ENCODE measurements around the gene FBXO31. TPM values are rescaled to one million over a fixed set of nuclear protein-coding genes. Genes with fewer than 3 reads are reported as not detected.

The FBXO31 gene
- 10 to 100 TPM; 18.6 to 22.1 TPM for total RNA-seq
- polyA plus RNA-seq (2013, experiment 1 of 2): 13.4 TPM
- polyA plus RNA-seq (2013, experiment 2 of 2): 9.5 TPM
- long read RNA-seq, experiment 1, partial matches to known transcripts: 0 of 5 reads
- long read RNA-seq, experiment 1, other reads (novel, unspliced or antisense): 5 of 5 reads
- long read RNA-seq, experiment 2, full-length matches to known transcripts: 22 of 42 reads
- long read RNA-seq, experiment 2, partial matches to known transcripts: 3 of 42 reads
- long read RNA-seq, experiment 2, other reads (novel, unspliced or antisense): 17 of 42 reads
- long read RNA-seq, experiment 3, full-length matches to known transcripts: 2 of 5 reads
- long read RNA-seq, experiment 3, partial matches to known transcripts: 1 of 5 reads
- long read RNA-seq, experiment 3, other reads (novel, unspliced or antisense): 2 of 5 reads
- long read RNA-seq, experiment 4, partial matches to known transcripts: 0 of 4 reads
- long read RNA-seq, experiment 4, other reads (novel, unspliced or antisense): 4 of 4 reads

GRCh38 chr16:87383505-87384161, at the start of gene FBXO31:
Gene FBXO31 (minus strand): TSS chr16:87383776. CDS start chr16:87383744, 32 bp downstream.
- H3K9me3 ChIP-seq (ENCODE audit: control insufficient read depth, low read length): peaks cover 5% of the 10 kb centered on the region
- peak within 1 kb of the TSS; percentile 84 for H3K27ac ChIP-seq (ENCODE audit: low read depth, low read length)
- H3K4me3 ChIP-seq (ENCODE audit: low read length): peak within 1 kb of the TSS; percentile 85
- H3K36me3 Mint-ChIP-seq (ENCODE audit: low read depth): peaks cover 14% of the 10 kb centered on the region
- peak within 1 kb of the TSS; percentile 78 for H3K4me3 Mint-ChIP-seq
- peak within 1 kb of the TSS; percentile 89 for H3K27ac Mint-ChIP-seq
- H3K27me3 ChIP-seq (ENCODE audit: control insufficient read depth, insufficient read depth, low read length, poor library complexity, severe bottlenecking): no peaks in the 10 kb centered on the region
- no peak for TF ChIP-seq CTCF (conservative IDR thresholded peaks at IDR 0.05)
- peak within 1 kb of the TSS; percentile 64 for H3K9ac ChIP-seq (ENCODE audit: extremely low read depth, low read length, poor library complexity, severe bottlenecking)
- H3K4me1 ChIP-seq (ENCODE audit: control insufficient read depth, insufficient read depth, low read length): no peaks in the 10 kb centered on the region
- no peaks in the 10 kb centered on the region for H3K27me3 Mint-ChIP-seq (ENCODE audit: insufficient read depth)
- peaks cover 21% of the 10 kb centered on the region for H3K4me1 Mint-ChIP-seq
- DNase-seq: peak; percentile 98
- peaks cover 3% of the 10 kb centered on the region for H3K36me3 ChIP-seq (ENCODE audit: control insufficient read depth, insufficient read depth, low read length)
- 0% methylated on average over 20 to 92 of the region's 92 CpGs for WGBS, 2 experiments (ENCODE audit: insufficient coverage in 1 of 2, insufficient read length in 1 of 2)
- peaks cover 7% of the 10 kb centered on the region for H3K9me3 Mint-ChIP-seq

DNA sequence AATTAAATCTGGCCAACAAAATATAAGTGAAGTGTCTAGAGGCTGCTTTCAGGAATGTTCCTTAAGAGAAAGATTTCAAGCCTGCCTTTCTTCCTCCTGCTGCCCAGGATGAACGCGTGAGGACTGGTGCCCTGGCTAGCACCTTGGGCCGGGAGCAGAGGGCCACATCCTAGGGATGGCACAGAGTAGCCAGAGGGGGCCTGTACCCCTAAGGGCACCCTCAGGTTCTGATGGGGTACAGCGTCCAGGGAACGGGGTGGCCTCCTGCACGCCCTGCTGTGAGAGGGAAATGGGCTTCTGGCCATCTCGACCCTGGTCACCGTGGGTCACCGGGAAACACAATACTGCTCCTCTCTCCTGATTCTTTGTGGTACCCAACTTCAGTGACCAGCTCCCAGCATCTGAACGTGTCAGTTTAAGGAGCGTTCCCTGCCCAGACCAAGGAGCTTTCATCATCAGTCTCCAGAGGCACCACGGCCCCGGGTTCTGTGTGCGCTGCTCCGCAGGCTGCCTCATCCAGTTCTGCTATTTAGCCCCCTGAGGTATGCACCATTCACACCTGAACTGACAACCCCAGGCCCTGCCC, 48.8 kb upstream of the FBXO31 start:
- no peaks in the 10 kb centered on the region for H3K9me3 Mint-ChIP-seq
- no peak overlapping the region for H3K27ac Mint-ChIP-seq
- no peak for TF ChIP-seq CTCF (conservative IDR thresholded peaks at IDR 0.05)
- Histone ChIP-seq H3K9me3 (ENCODE audit: control insufficient read depth, low read length) (no peaks in the 10 kb centered on the region), H3K9ac (ENCODE audit: extremely low read depth, low read length, poor library complexity, severe bottlenecking) (no peak overlapping the region), H3K27me3 (ENCODE audit: control insufficient read depth, insufficient read depth, low read length, poor library complexity, severe bottlenecking) (no peaks in the 10 kb centered on the region), H3K27ac (ENCODE audit: low read depth, low read length) (no peak overlapping the region), H3K36me3 (ENCODE audit: control insufficient read depth, insufficient read depth, low read length) (peaks cover 27% of the 10 kb centered on the region), H3K4me1 (ENCODE audit: control insufficient read depth, insufficient read depth, low read length) (no peaks in the 10 kb centered on the region), H3K4me3 (ENCODE audit: low read length) (no peak overlapping the region)
- H3K36me3 Mint-ChIP-seq (ENCODE audit: low read depth): peaks cover 32% of the 10 kb centered on the region
- no peak overlapping the region for H3K4me3 Mint-ChIP-seq
- H3K27me3 Mint-ChIP-seq (ENCODE audit: insufficient read depth): no peaks in the 10 kb centered on the region
- WGBS, 2 experiments (ENCODE audit: insufficient coverage in 1 of 2, insufficient read length in 1 of 2): 92 to 96% methylated on average over 6 to 15 of the region's 15 CpGs
- peaks cover 6% of the 10 kb centered on the region for H3K4me1 Mint-ChIP-seq
- no peak for DNase-seq

- H3K27ac ChIP-seq (ENCODE audit: low read depth, low read length): no peak overlapping the region
- no peaks in the 10 kb centered on the region for H3K27me3 Mint-ChIP-seq (ENCODE audit: insufficient read depth)
- no peak for TF ChIP-seq CTCF (conservative IDR thresholded peaks at IDR 0.05)
- no peak overlapping the region for H3K9ac ChIP-seq (ENCODE audit: extremely low read depth, low read length, poor library complexity, severe bottlenecking)
- 94 to 95% methylated on average over 7 of the region's 7 CpGs for WGBS, 2 experiments (ENCODE audit: insufficient coverage in 1 of 2, insufficient read length in 1 of 2)
- H3K27me3 ChIP-seq (ENCODE audit: control insufficient read depth, insufficient read depth, low read length, poor library complexity, severe bottlenecking): no peaks in the 10 kb centered on the region
- H3K27ac Mint-ChIP-seq: no peak overlapping the region
- peaks cover 27% of the 10 kb centered on the region for H3K36me3 ChIP-seq (ENCODE audit: control insufficient read depth, insufficient read depth, low read length)
- no peak overlapping the region for H3K4me3 ChIP-seq (ENCODE audit: low read length)
- peaks cover 32% of the 10 kb centered on the region for H3K36me3 Mint-ChIP-seq (ENCODE audit: low read depth)
- H3K9me3 ChIP-seq (ENCODE audit: control insufficient read depth, low read length): no peaks in the 10 kb centered on the region
- H3K4me1 ChIP-seq (ENCODE audit: control insufficient read depth, insufficient read depth, low read length): no peaks in the 10 kb centered on the region
- DNase-seq: no peak
- H3K4me1 Mint-ChIP-seq: peaks cover 6% of the 10 kb centered on the region
- no peak overlapping the region for H3K4me3 Mint-ChIP-seq
- H3K9me3 Mint-ChIP-seq: no peaks in the 10 kb centered on the region
These were observed 48.4 kb upstream of the FBXO31 start for GRCh38 chr16:87431926-87432325.

Measured in endodermal cell (in vitro differentiated cells).